Body of pancreas (tissue), 4 donors: ENCODE results near the gene CREB3.

Experiments used
- POLR2A ChIP-seq, 3 donors: fragments of 450-650 bp; IDR thresholded peaks; one replicate each; pipeline ENCODE4 v1.6.1; 2016; ENCODE audit warnings: antibody characterized with exemption in 3 of 3, mild to moderate bottlenecking in 2 of 3
- TF ChIP-seq, protein P1 (sequence below), 7 experiments: fragments of 450-650 bp in 4 of 7; fragments of 200-600 bp in 3 of 7; sonication (generic) in 3 of 7; IDR thresholded peaks; one replicate each; pipeline ENCODE4 v1.5.1; 2016 to 2019; ENCODE audit warnings: antibody characterized with exemption in 7 of 7

DNA sequence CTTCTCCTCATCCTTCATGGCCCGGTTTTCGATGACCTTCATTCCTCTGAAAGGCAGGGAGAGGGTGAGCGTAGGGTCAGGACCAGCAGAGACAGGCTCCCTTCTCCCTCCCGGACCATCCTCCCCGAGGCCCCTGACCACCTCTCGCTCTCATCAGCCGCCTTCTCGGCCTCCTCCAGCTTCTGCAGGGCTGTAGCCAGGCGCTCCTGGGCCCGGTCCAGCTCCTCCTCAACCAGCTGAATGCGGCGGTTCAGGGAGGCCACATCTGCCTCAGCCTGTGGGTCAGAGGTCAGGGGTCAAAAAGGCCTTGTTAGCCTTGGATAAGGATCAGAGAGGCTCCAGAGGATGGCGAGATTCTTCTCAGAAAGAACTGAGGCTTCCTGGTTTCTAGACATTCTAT lies 47.0 kb upstream of the CREB3 start:
- TF ChIP-seq, protein P1, sequence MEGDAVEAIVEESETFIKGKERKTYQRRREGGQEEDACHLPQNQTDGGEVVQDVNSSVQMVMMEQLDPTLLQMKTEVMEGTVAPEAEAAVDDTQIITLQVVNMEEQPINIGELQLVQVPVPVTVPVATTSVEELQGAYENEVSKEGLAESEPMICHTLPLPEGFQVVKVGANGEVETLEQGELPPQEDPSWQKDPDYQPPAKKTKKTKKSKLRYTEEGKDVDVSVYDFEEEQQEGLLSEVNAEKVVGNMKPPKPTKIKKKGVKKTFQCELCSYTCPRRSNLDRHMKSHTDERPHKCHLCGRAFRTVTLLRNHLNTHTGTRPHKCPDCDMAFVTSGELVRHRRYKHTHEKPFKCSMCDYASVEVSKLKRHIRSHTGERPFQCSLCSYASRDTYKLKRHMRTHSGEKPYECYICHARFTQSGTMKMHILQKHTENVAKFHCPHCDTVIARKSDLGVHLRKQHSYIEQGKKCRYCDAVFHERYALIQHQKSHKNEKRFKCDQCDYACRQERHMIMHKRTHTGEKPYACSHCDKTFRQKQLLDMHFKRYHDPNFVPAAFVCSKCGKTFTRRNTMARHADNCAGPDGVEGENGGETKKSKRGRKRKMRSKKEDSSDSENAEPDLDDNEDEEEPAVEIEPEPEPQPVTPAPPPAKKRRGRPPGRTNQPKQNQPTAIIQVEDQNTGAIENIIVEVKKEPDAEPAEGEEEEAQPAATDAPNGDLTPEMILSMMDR (IDR thresholded peaks at IDR 0.05) = no peak
- no peak for TF ChIP-seq POLR2A (IDR thresholded peaks at IDR 0.05)
